K562 (cell line): ENCODE data around the gene THOC3. TPM values are rescaled to one million over a fixed set of nuclear protein-coding genes. Genes with fewer than 3 reads are reported as not detected.
"Not testable (repeated sequence)": the region's sequence is repeated elsewhere in the genome, so short reads cannot be mapped to it uniquely, and the experiment has no call there.

Source experiments
- ATAC-seq: fragments of 200-7000 bp; cut with Tn5 transposase; 3 replicates; pipeline ENCODE4 v1.9.1; 2020; ENCODE audit warnings: moderate library complexity
- BruUV-seq: library from RNA; stranded (reverse); fragments of 400-500 nt; replicated peaks from 2 replicates; lab custom pipeline; 2021; lab: Mats Ljungman, UMichigan
- CTCF ChIA-PET: fragments of 300-600 bp; formaldehyde crosslinking; extraction: SDS; loops from one replicate; lab custom pipeline; 2021; ENCODE audit warnings: low intra/inter-chr PET ratio; lab: Yijun Ruan, JAX
- POLR2A ChIA-PET: fragments of 300-600, 350-650 bp; sonication (Branson Sonifier 250); formaldehyde crosslinking; extraction: SDS; loops from one replicate; lab custom pipeline; 2021; ENCODE audit warnings: antibody characterized with exemption, inconsistent platforms; lab: Yijun Ruan, JAX
- DNase-seq, 4 experiments: peaks; one replicate each; pipeline versions ENCODE4 v3.0.0 to v3.0.0-alpha.2; 2011 to 2018; ENCODE audit warnings: low spot score in 3 of 4, mixed read lengths in 3 of 4; ENCODE audit errors: extremely low read depth in 1 of 4
- FAIRE-seq: peaks from 2 replicates; lab custom pipeline; 2011; peaks lifted over from hg19 to GRCh38; lab: Jason Lieb, UNC
- H2AFZ ChIP-seq: 2 replicates; pipeline ENCODE4 v1.6.0; 2011; ENCODE audit warnings: low read depth, low read length, control low read depth, inconsistent platforms
- H3K27ac ChIP-seq: fragments of 200-600 bp; 3 replicates; pipeline ENCODE4 v1.8.0; 2011; ENCODE audit warnings: low read depth, mild to moderate bottlenecking, control low read depth, inconsistent platforms, low read length, moderate library complexity, mixed read lengths; ENCODE audit errors: extremely low read depth
- H3K27me3 ChIP-seq, 2 experiments: fragments of 300-600 bp in 1 of 2; 2 replicates in 1 of 2; 3 replicates in 1 of 2; pipeline versions ENCODE4 v1.6.0 to v1.8.0; 2011; ENCODE audit warnings: inconsistent platforms in 2 of 2, low read length in 2 of 2, mild to moderate bottlenecking in 1 of 2, mixed read lengths in 1 of 2, moderate library complexity in 1 of 2; ENCODE audit not compliant: control insufficient read depth in 2 of 2, insufficient read depth in 2 of 2
- H3K36me3 ChIP-seq: fragments of 300-600 bp; 3 replicates; pipeline ENCODE4 v1.8.0; 2011; ENCODE audit warnings: mild to moderate bottlenecking, low read length, inconsistent platforms; ENCODE audit not compliant: control insufficient read depth, insufficient read depth
- H3K4me1 ChIP-seq, 2 experiments: fragments of 200-600 bp in 1 of 2; replicated peaks in 1 of 2; 2 replicates in 1 of 2; 3 replicates in 1 of 2; pipeline versions ENCODE4 v1.5.1 to v1.8.0; 2011; ENCODE audit warnings: inconsistent platforms in 2 of 2, low read length in 2 of 2, mild to moderate bottlenecking in 1 of 2, mixed read lengths in 1 of 2, moderate library complexity in 1 of 2; ENCODE audit not compliant: control insufficient read depth in 2 of 2, insufficient read depth in 2 of 2
- H3K4me2 ChIP-seq: 2 replicates; pipeline ENCODE4 v1.6.1; 2011; ENCODE audit warnings: low read length, control low read depth, inconsistent platforms, mixed read lengths; ENCODE audit not compliant: insufficient read depth
- H3K4me3 ChIP-seq: fragments of 200-600 bp; sonication (generic), shearing (Covaris generic); 2 replicates; pipeline ENCODE4 v1.5.1; 2016; ENCODE audit warnings: control low read depth, inconsistent platforms
- H3K79me2 ChIP-seq: fragments of 200-600 bp; 3 replicates; pipeline ENCODE4 v1.8.0; 2011; ENCODE audit warnings: low read length, inconsistent platforms; ENCODE audit not compliant: control insufficient read depth, insufficient read depth
- H3K9ac ChIP-seq, 2 experiments: 2 replicates each; pipeline versions ENCODE4 v1.6.0 to v1.6.1; 2011; ENCODE audit warnings: low read depth in 2 of 2, low read length in 2 of 2, control low read depth in 1 of 2, inconsistent platforms in 1 of 2, mild to moderate bottlenecking in 1 of 2, mixed read lengths in 1 of 2; ENCODE audit not compliant: insufficient read depth in 1 of 2
- H3K9me1 ChIP-seq: one replicate; pipeline ENCODE4 v1.6.0; 2011; ENCODE audit warnings: inconsistent platforms, mild to moderate bottlenecking, low read length, moderate library complexity; ENCODE audit not compliant: control insufficient read depth, insufficient read depth
- H3K9me3 ChIP-seq: replicated peaks from 2 replicates; pipeline ENCODE4 v1.5.1; 2011; ENCODE audit warnings: low read depth, low read length, inconsistent platforms; ENCODE audit not compliant: control insufficient read depth, insufficient read depth
- H4K20me1 ChIP-seq: replicated peaks from 2 replicates; pipeline ENCODE4 v1.6.1; 2011; ENCODE audit warnings: low read length, inconsistent platforms, mixed read lengths; ENCODE audit not compliant: control insufficient read depth, insufficient read depth
- SAP30 ChIP-seq: fragments of 200-600 bp; sonication (generic); IDR thresholded peaks from 2 replicates; pipeline ENCODE4 v1.6.1; 2012; ENCODE audit warnings: borderline replicate concordance, low read depth, mild to moderate bottlenecking, moderate library complexity, low read length, control low read depth, inconsistent platforms; ENCODE audit not compliant: insufficient read depth, poor library complexity, severe bottlenecking
- TFAP4 ChIP-seq: sonication (generic); formaldehyde crosslinking; IDR thresholded peaks from 2 replicates; pipeline ENCODE4 v1.8.0; 2022; ENCODE audit warnings: missing genetic modification reagents, mild to moderate bottlenecking, moderate library complexity, borderline replicate concordance
- THAP12 ChIP-seq: fragments of 250-450 bp; sonication (Bioruptor Pico); IDR thresholded peaks from 2 replicates; pipeline ENCODE4 v1.9.0; 2021; ENCODE audit warnings: mild to moderate bottlenecking, inconsistent platforms
- WGBS: fragments of 100-300 bp; shearing (Covaris generic); methylation state at CpG from one replicate; pipeline ENCODE4 v1.1.6; 2016; ENCODE audit warnings: low coverage, mixed read lengths; ENCODE audit not compliant: insufficient coverage; ENCODE audit errors: missing lambda C conversion rate; 5-methylcytosine and 5-hydroxymethylcytosine counted together
- in situ Hi-C: fragments of 300-500 bp; cut with MboI; formaldehyde crosslinking; loops from 4 replicates; pipeline ENCODE4 v1.15.0; 2018; ENCODE audit warnings: inconsistent platforms, mixed read lengths
- intact Hi-C: fragments of 100-400 bp; cut with micrococcal nuclease; formaldehyde crosslinking; loops from 2 replicates; pipeline ENCODE4 v1.14.2; 2022
- polyA plus RNA-seq, 8 experiments: library from polyadenylated mRNA; depleted of rRNA in 4 of 8; stranded (reverse) in 5 of 8; unstranded in 3 of 8; fragments of >200 nt; fragmentation: Nextera tagmentation in 2 of 8; fragmentation: Illumina TruSeq in 1 of 8; extraction: Ambion mirVana in 2 of 8; extraction: Trizol in 1 of 8; gene quantifications; 2 replicates each; pipeline versions ENCODE4 v1.2.1 to v1.2.3, GENCODE V29; 2011 to 2014; ENCODE audit warnings: inconsistent platforms in 1 of 8, missing spikeins in 1 of 8
- total RNA-seq, 7 experiments: library from RNA; depleted of rRNA in 6 of 7; stranded (reverse); fragments of >200 nt in 6 of 7; fragmentation: Illumina TruSeq in 2 of 7; extraction: Trizol in 2 of 7; gene quantifications; 2 replicates each; pipeline versions ENCODE4 v1.2.1 to v1.2.3, GENCODE V29; 2011 to 2021; ENCODE audit warnings: low replicate concordance in 1 of 7

The THOC3 gene
- total and polyA plus RNA-seq, 9 of the 15 experiments (the other 6 are each of a cell fraction or from before 2014, with no cell fraction given): 29.8 to 360 (median 112) TPM

GRCh38 chr5:175967471-175968372 lies at the start of gene THOC3 (continued):
- peak; percentile 23; the same call in 1 of the 2 replicates for TF ChIP-seq TFAP4 (CRISPR knock-in tag)
- peak; percentile 38 for TF ChIP-seq SAP30
- TF ChIP-seq THAP12 (CRISPR knock-in tag): peak; percentile 33; the same call in 1 of the 2 replicates
- TF ChIP-seq, all 486 proteins: peak for 31; not testable (repeated sequence) for 455

- in situ Hi-C loops, DNase-seq, H3K4me2 ChIP-seq, H3K27ac ChIP-seq, H3K9ac ChIP-seq, H2AFZ ChIP-seq, H3K79me2 ChIP-seq, H3K4me1 ChIP-seq, H4K20me1 ChIP-seq, H3K4me3 ChIP-seq, POLR2A ChIA-PET, H3K27me3 ChIP-seq, CTCF ChIA-PET, FAIRE-seq, H3K36me3 ChIP-seq, ATAC-seq, H3K9me1 ChIP-seq, H3K9me3 ChIP-seq, BruUV-seq, intact Hi-C loops: not testable (repeated sequence)
- WGBS: no CpG with 5 or more reads among the region's 4 CpGs
Observed at GRCh38 chr5:176017324-176017723, 49.2 kb upstream of the THOC3 start.

GRCh38 chr5:176014360-176014759 lies 46.2 kb upstream of the THOC3 start:
- H3K27ac ChIP-seq, H3K9me1 ChIP-seq, FAIRE-seq, intact Hi-C loops, BruUV-seq, ATAC-seq, H3K9ac ChIP-seq, H3K27me3 ChIP-seq, H2AFZ ChIP-seq, H4K20me1 ChIP-seq, H3K36me3 ChIP-seq, H3K4me2 ChIP-seq, H3K9me3 ChIP-seq, in situ Hi-C loops, H3K4me3 ChIP-seq, H3K4me1 ChIP-seq, H3K79me2 ChIP-seq, DNase-seq, CTCF ChIA-PET, POLR2A ChIA-PET: not testable (repeated sequence)
- WGBS: 0% methylated on average over 3 of the region's 6 CpGs
